Esophagus squamous epithelium (tissue), 5 donors: ENCODE data around the gene LHX4. TPM values are rescaled to one million over a fixed set of nuclear protein-coding genes. Genes with fewer than 3 reads are reported as not detected.

Source experiments
- DNase-seq: peaks from one replicate; lab custom pipeline; 2025; lab: John Stamatoyannopoulos, UW
- H3K27ac ChIP-seq, 4 donors: fragments of 200-600 bp; sonication (generic); one replicate each; pipeline ENCODE4 v1.5.1; 2016 to 2019; ENCODE audit warnings: mild to moderate bottlenecking in 1 of 4
- H3K27me3 ChIP-seq, 4 donors: fragments of 200-600 bp; sonication (generic); 1 replicate in 3 of 4; 2 replicates in 1 of 4; pipeline versions ENCODE4 v1.5.1 to v1.6.0; 2017 to 2021; ENCODE audit warnings: antibody characterized with exemption in 1 of 4
- H3K36me3 ChIP-seq, 3 donors: fragments of 200-600 bp; sonication (generic); one replicate each; pipeline ENCODE4 v1.5.1; 2016 to 2019
- H3K4me1 ChIP-seq, 3 donors: fragments of 200-600 bp; sonication (generic); one replicate each; pipeline ENCODE4 v1.5.1; 2017 to 2019
- H3K4me3 ChIP-seq, 4 donors: fragments of 200-600 bp; sonication (generic); 1 replicate in 3 of 4; 2 replicates in 1 of 4; pipeline ENCODE4 v1.5.1; 2016 to 2019; ENCODE audit warnings: mild to moderate bottlenecking in 2 of 4, moderate library complexity in 1 of 4
- H3K9me3 ChIP-seq, 3 donors: fragments of 200-600 bp; sonication (generic); one replicate each; pipeline ENCODE4 v1.5.1; 2016 to 2019
- CTCF ChIP-seq, 6 experiments: fragments of 450-650 bp in 4 of 6; fragments of 200-600 bp in 2 of 6; sonication (generic) in 2 of 6; IDR thresholded peaks; one replicate each; pipeline ENCODE4 v1.5.1; 2016 to 2019; ENCODE audit warnings: antibody characterized with exemption in 6 of 6, mild to moderate bottlenecking in 4 of 6, moderate library complexity in 4 of 6
- POLR2A ChIP-seq, 4 donors: fragments of 450-650 bp; IDR thresholded peaks; one replicate each; pipeline ENCODE4 v1.6.1; 2017; ENCODE audit warnings: antibody characterized with exemption in 4 of 4, mild to moderate bottlenecking in 4 of 4, moderate library complexity in 3 of 4
- WGBS, 2 donors: methylation state at CpG; one replicate each; pipeline ENCODE4 v1.1.5; 2018; 5-methylcytosine and 5-hydroxymethylcytosine counted together
- intact Hi-C: fragments of 100-400 bp; cut with DNase I; formaldehyde crosslinking; loops from one replicate; pipeline ENCODE4 v1.15.0; 2022
- total RNA-seq, 4 donors: library from RNA; depleted of rRNA; stranded (reverse); fragments of >200 nt; gene quantifications; one replicate each; pipeline ENCODE4 v1.1.0, GENCODE V29; 2016
- donor health status: DM: yes; HTN: yes; CAD: no.

The LHX4 gene
- total RNA-seq, 4 donors from 2014 or later: 0.18 to 0.38 TPM; not detected in 2

DNA sequence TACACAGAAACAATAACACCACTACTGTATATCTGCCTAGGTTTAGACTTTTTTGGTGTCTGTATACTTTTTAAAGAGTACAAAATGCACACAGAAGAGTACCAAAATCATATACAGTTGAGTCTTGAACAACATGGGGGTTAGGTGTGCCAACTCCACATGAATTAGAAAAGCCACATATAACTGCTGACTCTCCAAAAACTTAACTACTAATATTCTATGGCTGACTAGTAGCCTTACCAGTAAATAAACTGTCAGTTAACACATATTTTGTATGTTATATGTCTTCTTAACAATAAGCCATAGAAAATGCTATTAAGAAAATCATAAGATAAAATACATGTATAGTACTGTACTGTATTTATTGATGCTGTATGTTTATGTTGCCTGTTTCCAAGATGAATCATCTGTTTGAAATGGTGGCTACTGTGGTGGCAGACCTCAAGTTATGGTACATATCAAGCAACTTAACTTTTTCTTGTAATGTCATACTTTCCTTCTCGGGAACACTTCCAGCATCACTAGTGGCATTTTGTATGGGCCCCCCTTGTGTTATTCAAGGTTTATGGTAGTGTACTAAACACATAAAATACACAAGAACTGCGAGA, 71.2 kb downstream of the LHX4 start:
- Histone ChIP-seq H3K4me3 (no peak overlapping the region), H3K27me3 (no peaks in the 10 kb centered on the region), H3K4me1 (no peaks in the 10 kb centered on the region), H3K27ac (no peak overlapping the region), H3K9me3 (no peaks in the 10 kb centered on the region), H3K36me3 (no peaks in the 10 kb centered on the region)
- no peak for TF ChIP-seq POLR2A (IDR thresholded peaks at IDR 0.05)
- TF ChIP-seq CTCF (IDR thresholded peaks at IDR 0.05): no peak
- intact Hi-C loops: no loop called here
- WGBS, 2 donors: 81 to 91% methylated on average over 2 of the region's 2 CpGs
- no peak for DNase-seq

- no peaks in the 10 kb centered on the region for H3K9me3 ChIP-seq
- TF ChIP-seq POLR2A (IDR thresholded peaks at IDR 0.05) (no peak), CTCF (IDR thresholded peaks at IDR 0.05) (no peak)
- no peaks in the 10 kb centered on the region for H3K4me1 ChIP-seq
- H3K27me3 ChIP-seq: no peaks in the 10 kb centered on the region
- H3K4me3 ChIP-seq: no peak overlapping the region
- WGBS, 2 donors: 88 to 91% methylated on average over 1 of the region's 1 CpG
- intact Hi-C loops: no loop called here
- no peak for DNase-seq
- no peak overlapping the region for H3K27ac ChIP-seq
- peaks cover 0 to 14% (median 4%) of the 10 kb centered on the region in 3 donors for H3K36me3 ChIP-seq
Measured at GRCh38 chr1:180309338-180309737, 79.3 kb downstream of the LHX4 start.

DNA sequence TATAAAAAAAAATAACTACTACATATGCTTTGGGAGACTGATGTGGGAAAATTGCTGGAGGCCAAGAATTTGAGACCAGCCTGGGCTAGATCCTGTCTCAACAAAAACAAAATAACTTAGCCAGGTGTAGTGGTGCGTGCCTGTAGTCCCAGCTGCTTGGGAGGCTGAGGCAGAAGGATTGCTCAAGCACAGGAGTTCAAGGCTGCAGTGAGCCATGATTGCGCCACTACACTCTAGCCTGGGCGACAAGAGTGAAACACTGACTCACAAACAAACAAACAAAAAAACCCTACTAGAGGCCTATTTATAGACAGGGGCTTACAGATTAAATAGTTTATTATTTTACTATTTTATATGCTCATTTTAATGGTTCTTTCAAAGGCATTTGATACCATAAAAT, 80.0 kb downstream of the LHX4 start:
- DNase-seq: no peak
- Histone ChIP-seq H3K27ac (no peak overlapping the region), H3K9me3 (no peaks in the 10 kb centered on the region), H3K4me1 (no peaks in the 10 kb centered on the region), H3K36me3 (peaks cover 0 to 14% (median 4%) of the 10 kb centered on the region in 3 donors), H3K4me3 (no peak overlapping the region), H3K27me3 (no peaks in the 10 kb centered on the region)
- no peak for TF ChIP-seq CTCF (IDR thresholded peaks at IDR 0.05)
- no peak for TF ChIP-seq POLR2A (IDR thresholded peaks at IDR 0.05)
- intact Hi-C loops: no loop called here
- WGBS, 2 donors: 69 to 81% methylated on average over 3 of the region's 3 CpGs

DNA sequence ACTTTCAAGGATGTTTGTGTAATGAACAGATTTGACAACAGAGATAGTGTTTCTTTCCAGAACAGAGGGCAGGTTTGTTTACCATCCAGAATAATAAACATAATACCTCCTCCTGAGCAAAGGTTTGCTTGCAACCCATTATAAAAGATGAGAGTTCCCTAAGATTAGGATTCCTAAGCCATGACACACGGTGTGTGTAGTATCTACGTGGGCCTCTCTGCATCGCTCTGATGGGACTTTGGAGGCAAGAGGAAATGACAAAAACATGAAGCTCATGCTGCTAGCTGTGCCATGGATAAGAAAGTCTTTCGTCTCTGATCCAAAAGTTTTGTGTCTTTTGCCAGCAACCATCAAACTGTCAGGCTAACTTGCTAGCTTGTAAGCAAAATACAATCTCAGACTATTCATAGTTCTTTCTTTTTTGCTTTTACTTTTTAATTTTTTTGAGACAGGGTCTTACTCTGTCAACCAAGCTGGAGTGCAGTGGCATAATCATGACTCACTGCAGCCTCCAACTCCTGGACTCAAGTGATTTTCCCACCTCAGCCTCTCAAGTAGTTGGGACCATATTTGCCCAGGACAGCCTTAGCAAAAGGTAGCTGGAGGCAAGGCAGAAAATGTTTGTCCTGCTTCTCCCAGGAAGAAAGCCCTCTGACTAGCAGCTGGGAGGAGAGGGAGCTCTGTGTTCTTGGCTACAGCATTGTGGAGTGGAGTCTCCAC, 81.1 kb downstream of the LHX4 start:
- intact Hi-C loops: no loop called here
- H3K4me1 ChIP-seq: no peaks in the 10 kb centered on the region
- no peak overlapping the region for H3K27ac ChIP-seq
- no peak overlapping the region for H3K4me3 ChIP-seq
- 91 to 100% methylated on average over 1 to 4 of the region's 4 CpGs for WGBS, 2 donors
- TF ChIP-seq CTCF (IDR thresholded peaks at IDR 0.05) (no peak), POLR2A (IDR thresholded peaks at IDR 0.05) (no peak)
- peaks cover 0 to 14% (median 4%) of the 10 kb centered on the region in 3 donors for H3K36me3 ChIP-seq
- no peaks in the 10 kb centered on the region for H3K27me3 ChIP-seq
- no peaks in the 10 kb centered on the region for H3K9me3 ChIP-seq
- DNase-seq: no peak

- H3K9me3 ChIP-seq: no peaks in the 10 kb centered on the region
- no peak overlapping the region for H3K27ac ChIP-seq
- no peak for DNase-seq
- no peaks in the 10 kb centered on the region for H3K4me1 ChIP-seq
- intact Hi-C loops: no loop called here
- no peaks in the 10 kb centered on the region for H3K27me3 ChIP-seq
- TF ChIP-seq CTCF (IDR thresholded peaks at IDR 0.05) (no peak), POLR2A (IDR thresholded peaks at IDR 0.05) (no peak)
- 91 to 96% methylated on average over 2 of the region's 2 CpGs for WGBS, 2 donors
- H3K4me3 ChIP-seq: no peak overlapping the region
- peaks cover 0 to 9% (median 4%) of the 10 kb centered on the region in 3 donors for H3K36me3 ChIP-seq
Measured at GRCh38 chr1:180312926-180313325, 82.9 kb downstream of the LHX4 start.
